PC-9 (cell line): ENCODE data around the gene ST3GAL2. TPM values are rescaled to one million over a fixed set of nuclear protein-coding genes. Genes with fewer than 3 reads are reported as not detected.

Source experiments
- BruUV-seq: library from RNA; stranded (reverse); fragments of 400-500 nt; replicated peaks from 2 replicates; lab custom pipeline; 2021; lab: Mats Ljungman, UMichigan
- CTCF ChIA-PET: fragments of 300-600 bp; sonication (Branson Sonifier 250); formaldehyde crosslinking; loops from one replicate; lab custom pipeline; 2022; ENCODE audit warnings: antibody characterized with exemption; lab: Charles Lee
- POLR2A ChIA-PET: fragments of 300-600 bp; sonication (Branson Sonifier 250); formaldehyde crosslinking; loops from one replicate; lab custom pipeline; 2022; ENCODE audit warnings: antibody characterized with exemption; ENCODE audit not compliant: unreplicated experiment; lab: Charles Lee
- DNase-seq, 2 experiments: peaks; one replicate each; pipeline versions ENCODE4 v3.0.0 to v3.0.0-alpha.2; 2015 to 2022; ENCODE audit warnings: mixed read lengths in 1 of 2
- H2AFZ ChIP-seq: fragments of 200-600 bp; sonication (generic); 2 replicates; pipeline ENCODE4 v1.8.1; 2017; ENCODE audit warnings: antibody characterized with exemption
- H3F3A ChIP-seq: fragments of 200-600 bp; sonication (generic); 2 replicates; pipeline ENCODE4 v1.8.1; 2017; ENCODE audit warnings: antibody characterized with exemption, mild to moderate bottlenecking, low read depth; ENCODE audit not compliant: insufficient read depth
- H3K27ac ChIP-seq: fragments of 200-600 bp; sonication (generic); 2 replicates; pipeline ENCODE4 v1.6.1; 2016; ENCODE audit warnings: mixed run types
- H3K27me3 ChIP-seq: fragments of 200-600 bp; sonication (generic); 2 replicates; pipeline ENCODE4 v1.6.1; 2016; ENCODE audit warnings: low read depth, mixed run types; ENCODE audit not compliant: insufficient read depth
- H3K36me3 ChIP-seq: fragments of 200-600 bp; sonication (generic); 2 replicates; pipeline ENCODE4 v1.6.1; 2016; ENCODE audit warnings: low read depth, mixed run types
- H3K4me1 ChIP-seq: fragments of 200-600 bp; sonication (generic); replicated peaks from 2 replicates; pipeline ENCODE4 v1.6.1; 2016; ENCODE audit warnings: mixed run types; ENCODE audit not compliant: insufficient read depth
- H3K4me2 ChIP-seq: fragments of 200-600 bp; sonication (generic); 2 replicates; pipeline ENCODE4 v1.6.1; 2017; ENCODE audit warnings: mixed run types
- H3K4me3 ChIP-seq: fragments of 200-600 bp; sonication (generic); 2 replicates; pipeline ENCODE4 v1.6.1; 2016; ENCODE audit warnings: mixed run types
- H3K79me2 ChIP-seq: fragments of 200-600 bp; sonication (generic); 2 replicates; pipeline ENCODE4 v1.6.1; 2017; ENCODE audit warnings: low read depth, mixed run types
- H3K9me2 ChIP-seq: fragments of 200-600 bp; sonication (generic); 2 replicates; pipeline ENCODE4 v1.8.1; 2017; ENCODE audit warnings: mild to moderate bottlenecking; ENCODE audit not compliant: insufficient read depth
- H3K9me3 ChIP-seq: fragments of 200-600 bp; sonication (generic); 2 replicates; pipeline ENCODE4 v1.8.1; 2016; ENCODE audit warnings: low read depth; ENCODE audit not compliant: insufficient read depth
- H4K20me1 ChIP-seq: fragments of 200-600 bp; sonication (generic); 2 replicates; pipeline ENCODE4 v1.8.1; 2017; ENCODE audit not compliant: insufficient read depth
- EZH2 ChIP-seq: fragments of 200-600 bp; sonication (generic); IDR thresholded peaks from 2 replicates; pipeline ENCODE4 v1.8.0; 2017; ENCODE audit warnings: antibody characterized with exemption, low read depth
- intact Hi-C: fragments of 100-400 bp; cut with micrococcal nuclease; formaldehyde crosslinking; loops from one replicate; pipeline ENCODE4 v1.10.0; 2022; ENCODE audit not compliant: unreplicated experiment
- total RNA-seq: library from RNA; stranded (reverse); gene quantifications from 2 replicates; pipeline ENCODE4 v1.2.3, GENCODE V29; 2021
- TF ChIP-seq, protein P1 (sequence below): fragments of 200-600 bp; sonication (generic); conservative IDR thresholded peaks from 2 replicates; pipeline ENCODE4 v1.6.1; 2017; ENCODE audit warnings: mixed run types, antibody characterized with exemption, mild to moderate bottlenecking, moderate library complexity

ST3GAL2 gene
- total RNA-seq, 1 experiment from 2014 or later = 9.7 TPM

DNA sequence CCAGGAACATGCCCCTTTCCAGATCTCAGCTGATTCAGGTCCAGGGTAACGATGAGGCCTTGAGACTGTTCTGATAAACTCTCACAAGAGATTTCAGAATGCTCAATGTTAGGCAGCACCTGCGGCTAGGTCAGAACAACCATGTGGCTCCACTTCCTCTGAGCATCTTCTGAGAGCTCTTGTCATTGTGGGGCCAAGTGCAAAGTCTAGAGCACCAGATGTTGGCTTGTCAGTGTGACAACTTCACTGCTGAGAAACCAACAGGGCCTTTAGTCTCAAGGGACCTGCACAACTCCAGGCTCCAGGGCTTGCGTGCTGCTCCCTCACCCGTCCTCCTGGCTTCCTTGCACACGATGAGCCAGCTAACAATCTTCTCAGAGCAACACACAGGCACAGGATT is 44.5 kb upstream of the ST3GAL2 start:
- no peaks in the 10 kb centered on the region for H3K79me2 ChIP-seq
- H3K9me2 ChIP-seq = no peaks in the 10 kb centered on the region
- H3K27ac ChIP-seq = no peak overlapping the region
- H4K20me1 ChIP-seq = no peaks in the 10 kb centered on the region
- peaks cover 10% of the 10 kb centered on the region for H3K4me1 ChIP-seq
- no peak overlapping the region for H3K4me2 ChIP-seq
- intact Hi-C loops = no loop called here
- no peak overlapping the region for H3K4me3 ChIP-seq
- no TSS peak for BruUV-seq
- ChIA-PET CTCF (no interaction called here), POLR2A (no interaction called here)
- 0 out of 2 replicates have a peak, but pooled peaks cover 12% of the 10 kb centered on the region for H3K36me3 ChIP-seq
- no peaks in the 10 kb centered on the region for H3K27me3 ChIP-seq
- peaks cover 14% of the 10 kb centered on the region for H3F3A ChIP-seq
- no peak for DNase-seq
- H2AFZ ChIP-seq = no peak overlapping the region
- H3K9me3 ChIP-seq = no peaks in the 10 kb centered on the region
- no peak for TF ChIP-seq EZH2
- TF ChIP-seq, protein P1, sequence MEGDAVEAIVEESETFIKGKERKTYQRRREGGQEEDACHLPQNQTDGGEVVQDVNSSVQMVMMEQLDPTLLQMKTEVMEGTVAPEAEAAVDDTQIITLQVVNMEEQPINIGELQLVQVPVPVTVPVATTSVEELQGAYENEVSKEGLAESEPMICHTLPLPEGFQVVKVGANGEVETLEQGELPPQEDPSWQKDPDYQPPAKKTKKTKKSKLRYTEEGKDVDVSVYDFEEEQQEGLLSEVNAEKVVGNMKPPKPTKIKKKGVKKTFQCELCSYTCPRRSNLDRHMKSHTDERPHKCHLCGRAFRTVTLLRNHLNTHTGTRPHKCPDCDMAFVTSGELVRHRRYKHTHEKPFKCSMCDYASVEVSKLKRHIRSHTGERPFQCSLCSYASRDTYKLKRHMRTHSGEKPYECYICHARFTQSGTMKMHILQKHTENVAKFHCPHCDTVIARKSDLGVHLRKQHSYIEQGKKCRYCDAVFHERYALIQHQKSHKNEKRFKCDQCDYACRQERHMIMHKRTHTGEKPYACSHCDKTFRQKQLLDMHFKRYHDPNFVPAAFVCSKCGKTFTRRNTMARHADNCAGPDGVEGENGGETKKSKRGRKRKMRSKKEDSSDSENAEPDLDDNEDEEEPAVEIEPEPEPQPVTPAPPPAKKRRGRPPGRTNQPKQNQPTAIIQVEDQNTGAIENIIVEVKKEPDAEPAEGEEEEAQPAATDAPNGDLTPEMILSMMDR = no peak

DNA sequence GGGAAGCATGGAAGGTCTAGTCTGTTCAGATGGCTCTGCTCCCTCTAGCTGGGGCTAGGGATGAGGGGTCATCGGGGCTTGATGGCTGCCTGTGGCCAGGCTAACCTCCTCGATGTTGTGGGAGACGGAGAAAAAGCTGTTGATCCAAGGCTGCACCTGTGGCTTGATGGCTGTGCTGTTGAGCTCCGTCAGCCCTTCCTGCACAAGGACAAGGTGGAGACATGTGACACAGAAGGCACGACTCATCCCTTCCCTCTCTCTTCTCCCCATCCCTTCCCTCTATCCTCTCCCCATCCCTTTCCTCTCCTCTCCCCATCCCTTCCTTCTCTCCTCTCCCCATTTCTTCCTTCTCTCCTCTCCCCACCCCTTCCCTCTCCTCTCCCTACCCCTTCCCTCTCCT is 43.7 kb upstream of the ST3GAL2 start:
- CTCF ChIA-PET = no interaction called here

DNA sequence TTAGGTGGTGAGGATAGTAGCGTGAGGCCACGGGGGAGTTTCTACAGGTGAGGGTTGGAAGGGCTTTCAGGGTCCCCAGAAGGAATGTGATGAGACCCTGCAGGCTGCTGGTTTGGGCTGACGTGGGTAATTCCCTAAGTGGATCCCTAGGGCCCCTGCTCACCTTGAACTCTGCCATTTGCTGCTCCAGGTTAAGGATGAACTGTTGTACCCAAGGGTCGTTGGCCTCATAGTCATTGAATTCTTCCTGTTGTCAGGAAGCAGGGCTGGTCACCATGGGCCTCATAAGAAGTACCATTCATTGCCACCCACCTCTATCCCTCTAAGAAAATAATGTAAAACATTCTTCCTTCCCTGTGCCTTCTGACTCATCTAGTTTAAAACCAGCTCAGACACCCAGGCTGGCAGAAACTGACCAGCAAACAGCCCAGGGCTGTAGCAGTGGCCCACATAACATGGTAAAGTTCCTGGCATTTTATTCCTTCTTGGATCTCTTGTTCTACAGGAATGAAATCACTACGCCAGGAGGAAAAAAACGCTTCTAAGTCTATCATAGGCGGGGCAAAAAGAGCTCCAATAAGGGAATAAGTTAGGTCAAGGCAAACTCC is 43.1 kb upstream of the ST3GAL2 start:
- Histone ChIP-seq H3K4me3 (no peak overlapping the region), H3F3A (peaks cover 11% of the 10 kb centered on the region), H3K27ac (0 out of 2 replicates have a peak overlapping the region, but pooled peaks have one; percentile 21), H2AFZ (no peak overlapping the region), H3K9me3 (no peaks in the 10 kb centered on the region), H3K27me3 (no peaks in the 10 kb centered on the region), H3K4me2 (no peak overlapping the region), H3K9me2 (no peaks in the 10 kb centered on the region), H3K79me2 (no peaks in the 10 kb centered on the region), H3K4me1 (peaks cover 8% of the 10 kb centered on the region), H4K20me1 (no peaks in the 10 kb centered on the region), H3K36me3 (0 out of 2 replicates have a peak, but pooled peaks cover 12% of the 10 kb centered on the region)
- CTCF ChIA-PET = no interaction called here
- intact Hi-C loops = no loop called here
- TF ChIP-seq, protein P1 = no peak
- no peak for TF ChIP-seq EZH2
- DNase-seq = peak in 1 of 2 experiments; percentile 49
- BruUV-seq = no TSS peak
- POLR2A ChIA-PET = interaction anchor here (0.6 kb wide), 1 partner anchor 117 kb away, joined by 4 read pairs; no protein-coding TSS in a partner anchor

More for the DNA sequence above, 43.7 kb upstream of the ST3GAL2 start:
- H3F3A ChIP-seq = peaks cover 8% of the 10 kb centered on the region; the same call in 1 of the 2 replicates
- DNase-seq = no peak
- POLR2A ChIA-PET = no interaction called here
- H3K27ac ChIP-seq = 0 out of 2 replicates have a peak overlapping the region, but pooled peaks have one; percentile 21
- H3K4me1 ChIP-seq = peaks cover 5% of the 10 kb centered on the region; the same call in 1 of the 2 replicates
- no peaks in the 10 kb centered on the region for H4K20me1 ChIP-seq
- no peaks in the 10 kb centered on the region for H3K9me2 ChIP-seq
- 0 out of 2 replicates have a peak, but pooled peaks cover 12% of the 10 kb centered on the region for H3K36me3 ChIP-seq
- intact Hi-C loops = no loop called here
- H3K9me3 ChIP-seq = no peaks in the 10 kb centered on the region
- no peaks in the 10 kb centered on the region for H3K27me3 ChIP-seq
- no peaks in the 10 kb centered on the region for H3K79me2 ChIP-seq
- H2AFZ ChIP-seq = no peak overlapping the region
- no peak overlapping the region for H3K4me2 ChIP-seq
- no TSS peak for BruUV-seq
- no peak overlapping the region for H3K4me3 ChIP-seq
- no peak for TF ChIP-seq EZH2
- TF ChIP-seq, protein P1 = no peak
